Measurements from ENCODE around the gene HTT. TPM values are rescaled to one million over a fixed set of nuclear protein-coding genes. Genes with fewer than 3 reads are reported as not detected.

The HTT gene
- total RNA-seq, 1 experiment from 2014 or later: 66.8 TPM

DNA sequence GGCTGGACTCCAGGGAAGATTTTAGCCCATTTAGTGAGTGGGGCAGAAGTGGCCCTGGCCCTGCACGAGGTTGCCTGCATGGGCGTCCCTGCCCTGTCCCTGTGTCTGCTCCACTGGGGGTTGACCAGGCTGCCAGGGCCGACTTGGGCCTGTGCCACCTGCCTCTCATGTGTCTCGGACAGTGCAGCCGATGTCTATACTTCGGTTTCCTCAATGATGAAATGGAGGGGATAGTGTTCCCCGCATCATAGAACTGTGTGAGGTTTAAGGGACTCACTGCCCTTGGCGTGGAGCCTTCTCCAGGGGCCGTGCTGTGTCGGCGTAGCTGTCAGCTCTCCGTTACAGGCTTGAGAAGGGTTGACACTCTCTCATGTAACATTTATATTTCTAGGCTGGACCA lies 147.5 kb downstream of the HTT start:
- no peak for DNase-seq (ENCODE audit: low spot score)
- no peak for TF ChIP-seq EZH2 (IDR thresholded peaks at IDR 0.05; ENCODE audit: borderline replicate concordance, low read depth, low read length, poor library complexity, severe bottlenecking)
- TF ChIP-seq, protein P1, sequence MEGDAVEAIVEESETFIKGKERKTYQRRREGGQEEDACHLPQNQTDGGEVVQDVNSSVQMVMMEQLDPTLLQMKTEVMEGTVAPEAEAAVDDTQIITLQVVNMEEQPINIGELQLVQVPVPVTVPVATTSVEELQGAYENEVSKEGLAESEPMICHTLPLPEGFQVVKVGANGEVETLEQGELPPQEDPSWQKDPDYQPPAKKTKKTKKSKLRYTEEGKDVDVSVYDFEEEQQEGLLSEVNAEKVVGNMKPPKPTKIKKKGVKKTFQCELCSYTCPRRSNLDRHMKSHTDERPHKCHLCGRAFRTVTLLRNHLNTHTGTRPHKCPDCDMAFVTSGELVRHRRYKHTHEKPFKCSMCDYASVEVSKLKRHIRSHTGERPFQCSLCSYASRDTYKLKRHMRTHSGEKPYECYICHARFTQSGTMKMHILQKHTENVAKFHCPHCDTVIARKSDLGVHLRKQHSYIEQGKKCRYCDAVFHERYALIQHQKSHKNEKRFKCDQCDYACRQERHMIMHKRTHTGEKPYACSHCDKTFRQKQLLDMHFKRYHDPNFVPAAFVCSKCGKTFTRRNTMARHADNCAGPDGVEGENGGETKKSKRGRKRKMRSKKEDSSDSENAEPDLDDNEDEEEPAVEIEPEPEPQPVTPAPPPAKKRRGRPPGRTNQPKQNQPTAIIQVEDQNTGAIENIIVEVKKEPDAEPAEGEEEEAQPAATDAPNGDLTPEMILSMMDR (conservative IDR thresholded peaks at IDR 0.05; ENCODE audit: low read depth, low read length): no peak
- H3K4me1 ChIP-seq (ENCODE audit: insufficient read depth, low read length, poor library complexity, severe bottlenecking): no peaks in the 10 kb centered on the region
- peaks cover 42% of the 10 kb centered on the region for H3K36me3 ChIP-seq (ENCODE audit: insufficient read depth, low read length, poor library complexity, severe bottlenecking)
- no peak overlapping the region for H3K4me3 ChIP-seq (ENCODE audit: low read depth, low read length, poor library complexity, severe bottlenecking)
- H3K27me3 ChIP-seq (replicated peaks; ENCODE audit: insufficient read depth, low read depth, low read length, poor library complexity): no peaks in the 10 kb centered on the region
- ChIA-PET POLR2A (ENCODE audit: low non-redundant PET) (no interaction called here), CTCF (no interaction called here)
- no TSS peak for BruUV-seq (replicated peaks)
- intact Hi-C loops (cut with micrococcal nuclease; ENCODE audit: unreplicated experiment): no loop called here
- no peaks in the 10 kb centered on the region for H3K9me3 ChIP-seq (ENCODE audit: low read depth, low read length, poor library complexity, severe bottlenecking)
- no peak overlapping the region for H3K27ac ChIP-seq (ENCODE audit: low read depth, low read length, poor library complexity, severe bottlenecking)

DNA sequence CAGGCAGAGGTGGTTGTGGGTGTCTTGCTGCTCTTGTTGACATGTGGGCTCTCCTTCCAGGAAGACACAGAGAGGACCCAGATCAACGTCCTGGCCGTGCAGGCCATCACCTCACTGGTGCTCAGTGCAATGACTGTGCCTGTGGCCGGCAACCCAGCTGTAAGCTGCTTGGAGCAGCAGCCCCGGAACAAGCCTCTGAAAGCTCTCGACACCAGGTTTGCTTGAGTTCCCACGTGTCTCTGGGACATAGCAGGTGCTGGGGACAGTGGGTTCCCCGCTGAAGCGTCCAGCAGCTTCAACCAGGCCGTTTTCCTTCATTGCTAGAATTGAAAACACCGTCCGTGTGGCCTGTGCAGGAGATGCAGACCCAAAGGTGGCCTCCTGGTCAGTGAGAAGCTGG lies 148.9 kb downstream of the HTT start:
- Histone ChIP-seq H3K4me1 (ENCODE audit: insufficient read depth, low read length, poor library complexity, severe bottlenecking) (no peaks in the 10 kb centered on the region), H3K27ac (ENCODE audit: low read depth, low read length, poor library complexity, severe bottlenecking) (no peak overlapping the region), H3K4me3 (ENCODE audit: low read depth, low read length, poor library complexity, severe bottlenecking) (no peak overlapping the region), H3K36me3 (ENCODE audit: insufficient read depth, low read length, poor library complexity, severe bottlenecking) (peaks cover 30% of the 10 kb centered on the region), H3K9me3 (ENCODE audit: low read depth, low read length, poor library complexity, severe bottlenecking) (no peaks in the 10 kb centered on the region), H3K27me3 (replicated peaks; ENCODE audit: insufficient read depth, low read depth, low read length, poor library complexity) (no peaks in the 10 kb centered on the region)
- ChIA-PET CTCF (no interaction called here), POLR2A (ENCODE audit: low non-redundant PET) (no interaction called here)
- TF ChIP-seq, protein P1 (conservative IDR thresholded peaks at IDR 0.05; ENCODE audit: low read depth, low read length): no peak
- TF ChIP-seq EZH2 (IDR thresholded peaks at IDR 0.05; ENCODE audit: borderline replicate concordance, low read depth, low read length, poor library complexity, severe bottlenecking): no peak
- no peak for DNase-seq (ENCODE audit: low spot score)
- intact Hi-C loops (cut with micrococcal nuclease; ENCODE audit: unreplicated experiment): no loop called here
- BruUV-seq (replicated peaks): no TSS peak

DNA sequence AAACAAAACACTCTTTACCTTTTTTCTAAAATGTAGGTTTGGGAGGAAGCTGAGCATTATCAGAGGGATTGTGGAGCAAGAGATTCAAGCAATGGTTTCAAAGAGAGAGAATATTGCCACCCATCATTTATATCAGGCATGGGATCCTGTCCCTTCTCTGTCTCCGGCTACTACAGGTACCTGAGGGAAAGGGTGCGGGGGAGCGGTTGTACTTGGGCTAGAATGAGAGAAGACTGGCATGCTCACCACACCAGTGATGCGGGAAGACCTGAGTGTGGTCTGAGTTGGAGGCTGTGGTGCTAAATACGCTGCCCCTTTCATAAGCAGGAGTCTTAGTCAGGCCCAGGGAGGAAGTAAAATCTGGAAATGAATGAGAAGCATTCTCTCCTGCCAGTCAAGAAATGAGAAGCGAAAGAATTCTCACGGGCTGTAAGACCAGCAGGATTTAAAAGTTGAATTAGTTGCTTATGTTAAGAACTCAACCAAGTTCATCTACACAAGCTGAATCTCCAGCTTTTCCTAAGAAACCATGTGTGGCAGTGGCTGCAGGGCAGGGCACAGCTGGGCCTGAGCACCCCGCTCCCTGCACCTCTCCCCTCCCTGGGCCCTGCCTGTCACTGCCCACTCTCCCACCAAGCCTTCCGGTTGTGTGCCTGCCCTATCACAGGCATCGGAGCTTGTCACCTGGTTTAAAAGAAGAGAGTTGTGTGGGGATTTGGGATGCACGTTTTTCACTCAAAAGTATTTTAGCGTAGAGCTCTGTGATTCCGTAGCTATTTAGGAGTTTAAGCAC lies 149.7 kb downstream of the HTT start:
- Histone ChIP-seq H3K27ac (ENCODE audit: low read depth, low read length, poor library complexity, severe bottlenecking) (no peak overlapping the region), H3K36me3 (ENCODE audit: insufficient read depth, low read length, poor library complexity, severe bottlenecking) (peaks cover 36% of the 10 kb centered on the region), H3K9me3 (ENCODE audit: low read depth, low read length, poor library complexity, severe bottlenecking) (no peaks in the 10 kb centered on the region), H3K4me1 (ENCODE audit: insufficient read depth, low read length, poor library complexity, severe bottlenecking) (no peaks in the 10 kb centered on the region), H3K4me3 (ENCODE audit: low read depth, low read length, poor library complexity, severe bottlenecking) (no peak overlapping the region), H3K27me3 (replicated peaks; ENCODE audit: insufficient read depth, low read depth, low read length, poor library complexity) (no peaks in the 10 kb centered on the region)
- no peak for TF ChIP-seq EZH2 (IDR thresholded peaks at IDR 0.05; ENCODE audit: borderline replicate concordance, low read depth, low read length, poor library complexity, severe bottlenecking)
- TF ChIP-seq, protein P1 (conservative IDR thresholded peaks at IDR 0.05; ENCODE audit: low read depth, low read length): no peak
- intact Hi-C loops (cut with micrococcal nuclease; ENCODE audit: unreplicated experiment): no loop called here
- no peak for DNase-seq (ENCODE audit: low spot score)
- CTCF ChIA-PET: no interaction called here
- POLR2A ChIA-PET (ENCODE audit: low non-redundant PET): no interaction called here
- no TSS peak for BruUV-seq (replicated peaks)
